Lower leg skin (tissue), 4 donors: ENCODE data around the gene SMAP1. TPM values are rescaled to one million over a fixed set of nuclear protein-coding genes. Genes with fewer than 3 reads are reported as not detected.
"Not testable (repeated sequence)": the region's sequence is repeated elsewhere in the genome, so short reads cannot be mapped to it uniquely, and the experiment has no call there.

Source experiments
- DNase-seq, 2 donors: peaks; one replicate each; pipeline ENCODE4 v3.0.0-alpha.2; 2019; ENCODE audit warnings: low spot score in 2 of 2
- H3K4me3 ChIP-seq: fragments of 200-600 bp; sonication (generic); 2 replicates; pipeline ENCODE4 v1.5.1; 2017; ENCODE audit warnings: mild to moderate bottlenecking, low read depth; ENCODE audit not compliant: poor library complexity, severe bottlenecking
- CTCF ChIP-seq, 3 donors: fragments of 450-650 bp; IDR thresholded peaks; one replicate each; pipeline ENCODE4 v1.5.1; 2016; ENCODE audit warnings: antibody characterized with exemption in 3 of 3, mild to moderate bottlenecking in 3 of 3, moderate library complexity in 2 of 3
- POLR2A ChIP-seq, 2 donors: fragments of 450-650 bp; IDR thresholded peaks; one replicate each; pipeline ENCODE4 v1.6.1; 2016 to 2017; ENCODE audit warnings: antibody characterized with exemption in 2 of 2, mild to moderate bottlenecking in 1 of 2, moderate library complexity in 1 of 2
- WGBS, 2 donors: methylation state at CpG; one replicate each; pipeline ENCODE4 v1.1.5; 2018; 5-methylcytosine and 5-hydroxymethylcytosine counted together
- intact Hi-C: fragments of 100-400 bp; cut with DNase I; formaldehyde crosslinking; loops from one replicate; pipeline ENCODE4 v1.15.0; 2023; ENCODE audit warnings: low total_unique reads
- total RNA-seq, 4 donors: library from RNA; depleted of rRNA; stranded (reverse); fragments of >200 nt; gene quantifications; one replicate each; pipeline ENCODE4 v1.1.0, GENCODE V29; 2016

SMAP1 gene
- total RNA-seq, 4 donors from 2014 or later = 30.7 to 37.7 (median 34.9) TPM

- TF ChIP-seq CTCF (IDR thresholded peaks at IDR 0.05) = no peak
- no peak for TF ChIP-seq POLR2A (IDR thresholded peaks at IDR 0.05)
- intact Hi-C loops = no loop called here
- no peak for DNase-seq
- whole genome bisulfite sequencing, 2 donors = 95% methylated on average over 10 of the region's 10 CpGs
- no peak overlapping the region for H3K4me3 ChIP-seq
These were observed 66.7 kb downstream of the SMAP1 start for GRCh38 chr6:70734381-70734780.

- no peak for TF ChIP-seq POLR2A (IDR thresholded peaks at IDR 0.05)
- DNase-seq = no peak
- 24 to 26% methylated on average over 1 of the region's 1 CpG for WGBS, 2 donors
- intact Hi-C loops = no loop called here
- H3K4me3 ChIP-seq = no peak overlapping the region
These were observed 67.3 kb downstream of the SMAP1 start for GRCh38 chr6:70734979-70735378.

GRCh38 chr6:70735513-70735912, 67.8 kb downstream of the SMAP1 start:
- WGBS, 2 donors = 89 to 94% methylated on average over 6 of the region's 6 CpGs
- intact Hi-C loops = no loop called here
- no peak for DNase-seq
- H3K4me3 ChIP-seq = no peak overlapping the region
- TF ChIP-seq POLR2A (IDR thresholded peaks at IDR 0.05) (no peak), CTCF (IDR thresholded peaks at IDR 0.05) (no peak)

- 92 to 93% methylated on average over 2 of the region's 2 CpGs for WGBS, 2 donors
- TF ChIP-seq POLR2A (IDR thresholded peaks at IDR 0.05) (no peak), CTCF (IDR thresholded peaks at IDR 0.05) (no peak)
- H3K4me3 ChIP-seq = no peak overlapping the region
- intact Hi-C loops = no loop called here
- DNase-seq = no peak
These were observed 70.3 kb downstream of the SMAP1 start for GRCh38 chr6:70738028-70738427.

- 96 to 98% methylated on average over 2 of the region's 2 CpGs for WGBS, 2 donors
- TF ChIP-seq CTCF (IDR thresholded peaks at IDR 0.05) (no peak), POLR2A (IDR thresholded peaks at IDR 0.05) (no peak)
- no peak overlapping the region for H3K4me3 ChIP-seq
- intact Hi-C loops = no loop called here
- no peak for DNase-seq
These were observed 71.9 kb downstream of the SMAP1 start for GRCh38 chr6:70739534-70739933.

- WGBS, 2 donors = 100% methylated on average over 2 of the region's 2 CpGs
- intact Hi-C loops, DNase-seq, H3K4me3 ChIP-seq: not testable (repeated sequence)
These were observed 73.1 kb downstream of the SMAP1 start for GRCh38 chr6:70740746-70741145.

- intact Hi-C loops, DNase-seq, H3K4me3 ChIP-seq: not testable (repeated sequence)
- WGBS, 2 donors = 89 to 93% methylated on average over 3 of the region's 3 CpGs
These were observed 74.8 kb downstream of the SMAP1 start for GRCh38 chr6:70742462-70742861.
